Heart left ventricle (tissue), 16 donors: Measurements from ENCODE around the gene GIT2. TPM values are rescaled to one million over a fixed set of nuclear protein-coding genes. Genes with fewer than 3 reads are reported as not detected.

ENCODE experiments used
- ATAC-seq, 4 donors: fragments of 200-7000 bp; cut with Tn5 transposase; one replicate each; pipeline ENCODE4 v1.9.1; 2020 to 2022; ENCODE audit warnings: moderate library complexity in 4 of 4, mild to moderate bottlenecking in 3 of 4, moderate number of reproducible peaks in 1 of 4
- DNase-seq, 5 donors: peaks; one replicate each; pipeline ENCODE4 v3.0.0-alpha.2; 2020
- H3K27ac ChIP-seq, 12 donors: fragments of 200-600 bp; sonication (generic) in 4 of 12; one replicate each; pipeline versions ENCODE4 v1.5.0 to v1.8.0; 2016 to 2022; ENCODE audit warnings: mild to moderate bottlenecking in 2 of 12
- H3K27me3 ChIP-seq, 9 donors: fragments of 200-600 bp; sonication (generic) in 2 of 9; one replicate each; pipeline versions ENCODE4 v1.5.1 to v1.8.0; 2016 to 2022; ENCODE audit warnings: mild to moderate bottlenecking in 3 of 9
- H3K36me3 ChIP-seq, 9 donors: fragments of 200-600 bp; sonication (generic) in 2 of 9; one replicate each; pipeline versions ENCODE4 v1.5.0 to v1.8.0; 2018 to 2022; ENCODE audit warnings: mild to moderate bottlenecking in 2 of 9
- H3K4me1 ChIP-seq, 12 donors: fragments of 200-600 bp; sonication (generic) in 4 of 12; one replicate each; pipeline versions ENCODE4 v1.5.0 to v1.8.0; 2016 to 2022; ENCODE audit warnings: mild to moderate bottlenecking in 3 of 12
- H3K4me3 ChIP-seq, 12 donors: fragments of 200-600 bp; sonication (generic) in 4 of 12; one replicate each; pipeline versions ENCODE4 v1.5.0 to v1.8.0; 2017 to 2022; ENCODE audit warnings: mild to moderate bottlenecking in 9 of 12, moderate library complexity in 4 of 12
- H3K9me3 ChIP-seq, 12 donors: fragments of 200-600 bp; sonication (generic) in 4 of 12; one replicate each; pipeline versions ENCODE4 v1.5.0 to v1.8.0; 2016 to 2022; ENCODE audit warnings: mild to moderate bottlenecking in 1 of 12
- POLR2A ChIP-seq, 2 donors: fragments of 450-650 bp; IDR thresholded peaks; one replicate each; pipeline ENCODE4 v1.6.1; 2017; ENCODE audit warnings: antibody characterized with exemption in 2 of 2, mild to moderate bottlenecking in 2 of 2, moderate library complexity in 2 of 2
- WGBS, 4 donors: extraction: QIAGEN DNeasy Blood & Tissue Kit in 2 of 4; methylation state at CpG; one replicate each; pipeline versions ENCODE4 v1.1.5 to v1.1.7; 2013 to 2018; 5-methylcytosine and 5-hydroxymethylcytosine counted together
- intact Hi-C, 10 donors: fragments of 100-400 bp; cut with DNase I; formaldehyde crosslinking; loops; one replicate each; pipeline versions ENCODE4 v1.11.1 to v1.14.2; 2022
- polyA plus RNA-seq, 2 donors: library from polyadenylated mRNA; stranded (reverse); fragments of 200-250 nt; gene quantifications; one replicate each; pipeline ENCODE4 v1.2.3, GENCODE V29; 2013
- total RNA-seq, 9 donors: library from RNA; depleted of rRNA in 2 of 9; stranded (reverse); fragments of >200 nt in 2 of 9; fragmentation: NEBNext Ultra II Directional in 3 of 9; extraction: Animal tissue kit (Norgen Biotek cat#: 25700) in 3 of 9; gene quantifications; one replicate each; pipeline versions ENCODE4 v1.1.0 to v1.2.4, GENCODE V29; 2016 to 2023
- TF ChIP-seq, protein P1 (sequence below), 12 donors: fragments of 200-600 bp; sonication (generic) in 4 of 12; IDR thresholded peaks; one replicate each; pipeline versions ENCODE4 v1.5.0 to v1.8.0; 2018 to 2022; ENCODE audit warnings: antibody characterized with exemption in 12 of 12, mild to moderate bottlenecking in 5 of 12
- donor health status: ischemic (EF 13 %, LVEDD 7.1; RV severe dilation, severe dysfunction).
- donor health status: healthy with polysubstance abuse.
- donor health status: DM: no; HTN: yes; CAD: no.
- donor health status: DM: no; HTN: no; CAD: no.
- donor health status: ischemic (EF 25% LVEDD 6.9; RV normal size, moderate dysfunction).
- donor health status: ischemic (EF 25% LVEDD 5.7; RV mildly dilated, moderate dysfunction).
- donor health status: healthy.
- donor health status: DM: yes; HTN: yes; CAD: no.
- donor health status: ischemic (EF 35%, LVEDD 5.7; RV mildly dilated, moderate dysfunction).
- donor health status: nonischemic (EF 11% LVEDD 7.7; RV severe dilation, severe dysfunction).
- donor health status: DM: yes; HTN: yes; CAD: no.
- donor health status: PGD.
- donor health status: ischemic (EF 29% LVEDD 5.4; RV normal size, mild dysfunction).
- donor health status: nonischemic (EF 23%, LVEDD 6.1; RV moderate dilation, normal function).

The GIT2 gene
- total and polyA plus RNA-seq, 11 donors: 17.4 to 56.7 (median 36.2) TPM

DNA sequence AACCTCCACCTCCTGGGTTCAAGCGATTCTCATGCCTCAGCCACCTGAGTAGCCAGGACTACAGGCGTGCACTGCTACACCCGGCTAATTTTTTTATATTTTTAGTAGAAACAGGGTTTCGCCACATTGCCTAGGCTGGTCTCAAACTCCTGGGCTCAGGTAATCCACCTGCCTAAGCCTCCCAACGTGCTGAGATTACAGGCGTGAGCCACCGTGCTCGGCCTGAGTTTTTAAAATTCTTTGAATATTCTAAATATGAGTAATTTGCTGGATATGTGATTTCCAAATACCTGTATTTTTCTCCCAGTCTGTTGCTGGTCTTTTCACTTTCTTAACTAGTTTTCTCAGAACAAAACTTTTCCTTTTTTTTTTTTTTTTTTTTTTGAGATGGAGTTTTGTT is 27.4 kb downstream of the GIT2 start:
- peaks cover 0 to 98% (median 94%) of the 10 kb centered on the region in 9 donors for H3K36me3 ChIP-seq
- intact Hi-C loops: no loop called here
- no peaks in the 10 kb centered on the region for H3K9me3 ChIP-seq
- ATAC-seq (no peak), DNase-seq (no peak)
- 91 to 96% (median 94%) methylated on average over 8 of the region's 8 CpGs for WGBS, 4 donors
- no peak overlapping the region for H3K27ac ChIP-seq
- H3K4me1 ChIP-seq: peaks cover 0 to 31% (median 5%) of the 10 kb centered on the region in 12 donors
- TF ChIP-seq POLR2A (IDR thresholded peaks at IDR 0.05): no peak
- TF ChIP-seq, protein P1, sequence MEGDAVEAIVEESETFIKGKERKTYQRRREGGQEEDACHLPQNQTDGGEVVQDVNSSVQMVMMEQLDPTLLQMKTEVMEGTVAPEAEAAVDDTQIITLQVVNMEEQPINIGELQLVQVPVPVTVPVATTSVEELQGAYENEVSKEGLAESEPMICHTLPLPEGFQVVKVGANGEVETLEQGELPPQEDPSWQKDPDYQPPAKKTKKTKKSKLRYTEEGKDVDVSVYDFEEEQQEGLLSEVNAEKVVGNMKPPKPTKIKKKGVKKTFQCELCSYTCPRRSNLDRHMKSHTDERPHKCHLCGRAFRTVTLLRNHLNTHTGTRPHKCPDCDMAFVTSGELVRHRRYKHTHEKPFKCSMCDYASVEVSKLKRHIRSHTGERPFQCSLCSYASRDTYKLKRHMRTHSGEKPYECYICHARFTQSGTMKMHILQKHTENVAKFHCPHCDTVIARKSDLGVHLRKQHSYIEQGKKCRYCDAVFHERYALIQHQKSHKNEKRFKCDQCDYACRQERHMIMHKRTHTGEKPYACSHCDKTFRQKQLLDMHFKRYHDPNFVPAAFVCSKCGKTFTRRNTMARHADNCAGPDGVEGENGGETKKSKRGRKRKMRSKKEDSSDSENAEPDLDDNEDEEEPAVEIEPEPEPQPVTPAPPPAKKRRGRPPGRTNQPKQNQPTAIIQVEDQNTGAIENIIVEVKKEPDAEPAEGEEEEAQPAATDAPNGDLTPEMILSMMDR (IDR thresholded peaks at IDR 0.05): no peak
- H3K27me3 ChIP-seq: no peaks in the 10 kb centered on the region
- no peak overlapping the region for H3K4me3 ChIP-seq

DNA sequence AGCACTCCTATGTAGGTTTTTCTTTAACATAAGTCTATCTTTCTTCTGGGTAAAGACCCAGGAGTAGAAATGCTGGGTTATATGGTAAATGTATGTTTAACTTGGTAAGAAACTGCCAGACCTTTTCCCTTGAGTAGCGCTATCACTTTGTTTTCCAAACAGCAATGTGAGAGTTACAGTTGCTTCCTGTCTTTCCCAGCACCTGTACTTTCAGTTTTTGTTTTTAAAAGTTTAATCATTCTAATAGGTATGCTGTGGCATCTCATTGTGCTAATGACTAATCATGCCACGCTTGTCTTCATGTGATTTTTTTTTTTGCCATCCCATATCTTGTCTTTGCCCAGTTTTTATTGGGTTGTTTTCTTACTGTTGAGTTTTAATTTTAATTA is 28.1 kb downstream of the GIT2 start:
- H3K27me3 ChIP-seq: no peaks in the 10 kb centered on the region
- H3K9me3 ChIP-seq: no peaks in the 10 kb centered on the region
- DNase-seq (no peak), ATAC-seq (no peak)
- H3K4me3 ChIP-seq: no peak overlapping the region
- TF ChIP-seq POLR2A (IDR thresholded peaks at IDR 0.05): no peak
- TF ChIP-seq, protein P1 (IDR thresholded peaks at IDR 0.05): no peak
- WGBS, 4 donors: 78 to 80% (median 79%) methylated on average over 2 of the region's 2 CpGs
- intact Hi-C loops: no loop called here
- H3K27ac ChIP-seq: peak overlapping the region in 1 of 12 donors; percentile 70
- H3K36me3 ChIP-seq: peaks cover 0 to 98% (median 92%) of the 10 kb centered on the region in 9 donors
- peaks cover 0 to 24% (median 8%) of the 10 kb centered on the region in 12 donors for H3K4me1 ChIP-seq

DNA sequence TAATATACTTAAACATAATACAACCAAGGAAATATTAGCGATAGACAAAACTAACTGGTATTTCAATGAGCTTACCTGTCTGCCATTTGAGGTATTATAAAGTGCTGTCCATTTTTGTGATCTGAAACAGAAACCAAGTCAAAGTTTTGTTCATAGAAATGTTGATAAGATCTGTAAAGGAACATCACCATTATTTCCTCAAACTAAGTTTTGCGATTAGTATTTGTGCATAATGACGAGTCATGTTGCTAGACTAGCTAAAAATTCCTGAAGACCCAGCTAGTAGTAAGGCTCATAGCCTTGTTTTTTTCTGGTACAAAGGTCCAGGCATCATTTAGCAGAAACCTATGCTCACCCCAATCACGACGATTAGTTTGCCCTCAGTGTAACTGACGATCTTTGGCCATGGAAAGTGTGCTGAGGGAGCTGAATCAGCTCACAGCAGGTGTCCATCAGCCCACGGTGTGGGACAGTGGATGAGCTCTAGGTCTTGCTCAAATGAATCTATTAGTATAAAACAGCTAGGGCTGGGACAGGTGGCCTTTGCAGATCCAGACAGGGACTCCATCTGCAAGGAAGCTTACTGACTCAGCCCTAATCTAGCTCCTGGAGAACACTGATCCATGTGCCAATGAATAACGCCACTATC is 28.7 kb downstream of the GIT2 start:
- intact Hi-C loops: no loop called here
- Histone ChIP-seq H3K27ac (peak overlapping the region in 1 of 12 donors; percentile 70), H3K27me3 (no peaks in the 10 kb centered on the region), H3K36me3 (peaks cover 0 to 98% (median 92%) of the 10 kb centered on the region in 9 donors), H3K9me3 (no peaks in the 10 kb centered on the region), H3K4me1 (peaks cover 0 to 23% (median 8%) of the 10 kb centered on the region in 12 donors), H3K4me3 (no peak overlapping the region)
- WGBS, 4 donors: 70 to 85% (median 82%) methylated on average over 8 of the region's 8 CpGs
- DNase-seq: no peak
- no peak for TF ChIP-seq POLR2A (IDR thresholded peaks at IDR 0.05)
- TF ChIP-seq, protein P1 (IDR thresholded peaks at IDR 0.05): no peak
- no peak for ATAC-seq

GRCh38 chr12:109966546-109966945 is 29.6 kb downstream of the GIT2 start:
- peaks cover 0 to 98% (median 90%) of the 10 kb centered on the region in 9 donors for H3K36me3 ChIP-seq
- peaks cover 0 to 28% (median 8%) of the 10 kb centered on the region in 12 donors for H3K4me1 ChIP-seq
- H3K27ac ChIP-seq: no peak overlapping the region
- ATAC-seq (no peak), DNase-seq (no peak)
- H3K9me3 ChIP-seq: no peaks in the 10 kb centered on the region
- no peaks in the 10 kb centered on the region for H3K27me3 ChIP-seq
- 92 to 97% (median 94%) methylated on average over 4 of the region's 4 CpGs for WGBS, 4 donors
- no peak overlapping the region for H3K4me3 ChIP-seq
- TF ChIP-seq, protein P1 (IDR thresholded peaks at IDR 0.05): no peak
- no peak for TF ChIP-seq POLR2A (IDR thresholded peaks at IDR 0.05)
- intact Hi-C loops: no loop called here
